Measurements from ENCODE around the gene NFKB1.

DNA sequence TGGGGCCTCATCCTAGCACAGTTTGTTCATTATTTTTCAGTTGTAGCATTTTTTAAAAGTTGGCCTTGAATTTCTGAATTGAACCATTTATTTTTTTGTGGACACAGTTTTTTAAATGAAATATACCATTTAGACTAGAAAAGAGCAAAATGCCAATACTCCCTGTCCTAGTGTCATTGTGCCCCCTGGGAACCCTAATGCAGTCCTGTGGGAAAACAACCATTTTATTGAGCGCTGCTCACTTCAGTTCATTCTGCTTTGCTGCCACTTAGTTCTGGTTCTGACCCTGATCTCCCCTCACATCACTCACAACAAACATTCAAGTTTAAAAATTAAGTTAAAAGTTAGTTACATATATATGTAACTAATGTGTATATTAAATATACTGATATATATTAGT, 5.4 kb downstream of the NFKB1 start:
- TF ChIP-seq, protein P1, sequence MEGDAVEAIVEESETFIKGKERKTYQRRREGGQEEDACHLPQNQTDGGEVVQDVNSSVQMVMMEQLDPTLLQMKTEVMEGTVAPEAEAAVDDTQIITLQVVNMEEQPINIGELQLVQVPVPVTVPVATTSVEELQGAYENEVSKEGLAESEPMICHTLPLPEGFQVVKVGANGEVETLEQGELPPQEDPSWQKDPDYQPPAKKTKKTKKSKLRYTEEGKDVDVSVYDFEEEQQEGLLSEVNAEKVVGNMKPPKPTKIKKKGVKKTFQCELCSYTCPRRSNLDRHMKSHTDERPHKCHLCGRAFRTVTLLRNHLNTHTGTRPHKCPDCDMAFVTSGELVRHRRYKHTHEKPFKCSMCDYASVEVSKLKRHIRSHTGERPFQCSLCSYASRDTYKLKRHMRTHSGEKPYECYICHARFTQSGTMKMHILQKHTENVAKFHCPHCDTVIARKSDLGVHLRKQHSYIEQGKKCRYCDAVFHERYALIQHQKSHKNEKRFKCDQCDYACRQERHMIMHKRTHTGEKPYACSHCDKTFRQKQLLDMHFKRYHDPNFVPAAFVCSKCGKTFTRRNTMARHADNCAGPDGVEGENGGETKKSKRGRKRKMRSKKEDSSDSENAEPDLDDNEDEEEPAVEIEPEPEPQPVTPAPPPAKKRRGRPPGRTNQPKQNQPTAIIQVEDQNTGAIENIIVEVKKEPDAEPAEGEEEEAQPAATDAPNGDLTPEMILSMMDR (IDR thresholded peaks at IDR 0.05): no peak
- TF ChIP-seq POLR2A (IDR thresholded peaks at IDR 0.05): no peak
